ENCODE results near the gene A3GALT2.
"Not testable (repeated sequence)": the region's sequence is repeated elsewhere in the genome, so short reads cannot be mapped to it uniquely, and the experiment has no call there.

A3GALT2 gene

DNA sequence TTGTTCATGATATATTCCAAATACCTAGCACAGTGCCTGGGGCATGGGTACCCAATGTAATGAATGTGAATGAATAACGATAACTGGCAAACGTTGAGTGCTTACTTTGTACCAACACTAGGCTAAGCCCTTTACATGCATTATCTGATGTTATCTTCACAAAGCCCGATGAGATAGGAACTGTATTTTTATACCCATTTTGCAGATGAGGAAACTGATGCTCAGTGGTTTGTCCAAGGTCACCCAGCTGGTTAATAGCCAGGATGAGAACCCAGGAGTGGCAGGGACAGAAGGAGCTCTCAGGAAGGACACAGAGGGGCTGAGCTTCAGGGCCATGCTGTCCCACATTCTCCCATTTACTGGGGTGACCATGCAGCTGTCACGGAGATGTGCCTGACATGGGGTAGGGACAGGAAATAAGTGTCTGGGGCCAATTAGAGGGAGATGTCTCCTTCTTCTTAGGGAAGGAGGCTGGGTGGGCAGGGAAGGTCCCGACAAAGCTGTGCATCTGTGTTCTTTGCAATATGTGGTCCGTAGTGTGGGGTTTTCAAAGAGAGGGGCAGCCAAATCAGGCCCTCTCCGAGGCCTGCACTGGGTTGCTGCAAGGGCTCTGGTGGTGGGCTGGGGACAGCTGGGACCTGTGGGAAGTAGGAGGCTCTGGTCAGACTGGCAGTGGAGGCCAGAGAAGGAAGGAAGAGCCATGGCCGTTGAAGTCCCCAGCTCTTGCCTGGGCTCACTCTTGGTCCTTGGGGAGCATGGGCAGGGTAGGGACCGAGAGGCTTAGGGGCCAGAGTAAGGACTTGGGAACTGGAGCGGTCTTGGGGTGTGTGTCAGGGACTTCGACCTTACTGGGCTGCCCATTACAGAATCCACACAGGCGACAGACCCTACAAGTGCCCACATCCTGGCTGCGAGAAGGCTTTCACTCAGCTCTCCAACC, 26.6 kb downstream of the A3GALT2 start:
- no peak for DNase-seq (ENCODE audit: low read depth in 2 of 2)

DNA sequence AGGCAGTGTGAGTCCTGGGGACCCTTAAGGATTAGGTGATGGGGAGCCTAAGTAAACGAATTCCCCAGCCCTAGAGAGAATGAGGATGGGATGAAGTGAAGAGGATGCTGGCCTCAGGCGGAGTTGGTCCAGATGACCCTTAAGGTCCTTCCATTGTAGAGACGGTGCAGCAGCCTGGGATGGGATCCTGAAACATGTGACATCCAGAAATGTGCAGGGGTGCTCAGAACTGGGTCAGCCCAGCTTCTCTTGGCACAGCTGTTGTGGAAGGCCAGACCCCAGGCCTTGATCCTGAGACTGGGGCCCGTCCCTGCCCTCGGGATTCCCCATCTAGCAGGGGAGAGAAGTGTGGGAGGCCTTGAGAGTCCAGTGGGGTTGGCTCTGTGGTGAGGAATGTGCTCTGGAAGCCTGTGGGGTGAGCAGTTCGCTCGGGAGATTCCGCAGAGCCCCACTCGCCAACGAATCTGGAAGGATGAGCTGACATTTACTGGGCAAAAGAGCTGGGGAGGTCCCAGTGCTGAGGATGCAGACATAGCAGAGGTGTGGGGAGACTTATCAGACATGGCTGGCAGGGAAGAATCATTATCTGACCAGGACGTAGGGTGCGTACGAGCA, 28.1 kb downstream of the A3GALT2 start:
- DNase-seq (ENCODE audit: low read depth in 2 of 2), result no peak

DNA sequence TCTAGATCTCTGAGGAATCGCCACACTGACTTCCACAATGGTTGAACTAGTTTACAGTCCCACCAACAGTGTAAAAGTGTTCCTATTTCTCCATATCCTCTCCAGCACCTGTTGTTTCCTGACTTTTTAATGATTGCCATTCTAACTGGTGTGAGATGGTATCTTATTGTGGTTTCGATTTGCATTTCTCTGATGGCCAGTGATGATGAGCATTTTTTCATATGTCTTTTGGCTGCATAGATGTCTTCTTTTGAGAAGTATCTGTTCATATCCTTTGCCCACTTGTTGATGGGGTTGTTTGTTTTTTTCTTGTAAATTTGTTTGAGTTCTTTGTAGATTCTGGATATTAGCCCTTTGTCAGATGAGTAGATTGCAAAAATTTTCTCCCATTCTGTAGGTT, 30.3 kb downstream of the A3GALT2 start:
- not testable (repeated sequence) for DNase-seq (ENCODE audit: low read depth in 2 of 2)

DNA sequence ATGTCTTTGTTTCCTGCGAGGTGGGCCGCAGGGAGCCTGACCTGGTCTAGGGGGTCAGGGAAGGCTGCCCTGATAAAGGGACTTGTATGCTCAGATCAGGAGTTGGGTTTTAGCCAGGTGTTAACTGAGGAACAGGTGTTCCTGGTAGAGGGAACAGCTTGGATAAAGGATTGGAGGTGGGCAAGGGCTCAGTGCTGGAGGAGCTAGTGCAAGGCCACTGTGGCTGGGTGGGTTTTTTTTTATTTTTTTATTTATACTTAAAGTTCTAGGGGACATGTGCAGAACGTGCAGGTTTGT, 31.1 kb downstream of the A3GALT2 start:
- DNase-seq (ENCODE audit: low read depth in 2 of 2), result no peak

DNA sequence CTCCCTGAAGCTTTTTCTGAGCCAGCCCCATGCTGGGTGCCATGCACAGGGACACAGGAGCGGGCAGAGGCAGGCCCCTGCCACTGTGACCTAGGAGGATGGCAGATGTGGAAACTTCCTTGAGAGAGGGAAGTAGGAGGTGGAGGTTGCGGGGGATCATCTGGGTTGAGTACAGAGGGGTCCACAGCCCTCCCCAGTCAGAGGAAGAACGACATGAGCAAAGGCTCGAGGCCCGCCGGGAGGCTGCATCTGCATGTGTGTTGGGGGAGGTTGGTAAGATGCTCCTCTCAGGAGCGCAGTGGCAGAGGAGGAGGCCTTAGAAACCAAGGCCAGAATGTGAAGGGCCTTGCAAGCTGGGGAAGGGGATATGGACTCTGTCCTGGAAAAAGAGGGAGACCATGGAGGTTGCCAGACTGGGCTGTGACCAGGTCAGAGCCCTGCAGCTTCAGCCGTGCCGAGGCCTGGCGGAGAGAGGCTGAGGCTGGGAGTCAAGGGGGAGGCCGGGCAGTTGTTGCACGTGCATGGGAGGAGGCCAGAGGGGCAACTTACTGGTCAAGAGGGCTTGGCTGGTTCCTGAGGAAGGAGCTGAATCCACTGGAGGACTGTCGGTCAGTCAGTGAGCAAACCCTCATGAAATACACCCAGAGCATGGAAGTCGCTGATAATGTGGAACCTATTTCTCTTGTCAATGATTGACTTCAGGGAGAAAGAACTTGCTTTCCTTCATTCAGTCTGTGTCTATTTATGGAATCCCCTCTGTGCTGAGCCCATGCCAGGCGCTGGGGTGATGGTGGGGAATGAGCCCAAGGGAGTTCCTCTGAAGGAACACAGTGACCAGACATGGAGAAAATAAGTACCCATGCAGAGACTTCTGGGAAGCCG, 31.7 kb downstream of the A3GALT2 start:
- DNase-seq (ENCODE audit: low read depth in 2 of 2), result no peak

DNA sequence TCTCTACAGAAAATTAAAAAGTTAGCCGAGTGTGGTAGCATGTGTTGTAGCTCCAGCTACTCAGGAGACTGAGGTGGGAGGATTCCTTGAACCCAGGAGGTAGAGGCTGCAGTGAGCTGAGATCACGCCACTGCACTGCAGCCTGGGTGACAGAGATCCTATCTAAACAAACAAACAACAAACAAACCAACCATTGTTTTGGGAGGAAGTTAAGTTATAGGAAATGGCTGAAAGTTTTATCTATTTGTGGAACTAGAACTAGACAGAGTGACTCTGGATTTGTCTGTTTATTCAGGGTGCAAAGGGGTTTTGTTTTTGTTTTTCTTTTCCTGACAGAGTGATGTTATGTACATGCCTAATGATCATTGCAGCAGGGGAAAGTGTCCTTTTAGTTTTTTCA, 33.6 kb downstream of the A3GALT2 start:
- no peak for DNase-seq (ENCODE audit: low read depth in 2 of 2)

DNA sequence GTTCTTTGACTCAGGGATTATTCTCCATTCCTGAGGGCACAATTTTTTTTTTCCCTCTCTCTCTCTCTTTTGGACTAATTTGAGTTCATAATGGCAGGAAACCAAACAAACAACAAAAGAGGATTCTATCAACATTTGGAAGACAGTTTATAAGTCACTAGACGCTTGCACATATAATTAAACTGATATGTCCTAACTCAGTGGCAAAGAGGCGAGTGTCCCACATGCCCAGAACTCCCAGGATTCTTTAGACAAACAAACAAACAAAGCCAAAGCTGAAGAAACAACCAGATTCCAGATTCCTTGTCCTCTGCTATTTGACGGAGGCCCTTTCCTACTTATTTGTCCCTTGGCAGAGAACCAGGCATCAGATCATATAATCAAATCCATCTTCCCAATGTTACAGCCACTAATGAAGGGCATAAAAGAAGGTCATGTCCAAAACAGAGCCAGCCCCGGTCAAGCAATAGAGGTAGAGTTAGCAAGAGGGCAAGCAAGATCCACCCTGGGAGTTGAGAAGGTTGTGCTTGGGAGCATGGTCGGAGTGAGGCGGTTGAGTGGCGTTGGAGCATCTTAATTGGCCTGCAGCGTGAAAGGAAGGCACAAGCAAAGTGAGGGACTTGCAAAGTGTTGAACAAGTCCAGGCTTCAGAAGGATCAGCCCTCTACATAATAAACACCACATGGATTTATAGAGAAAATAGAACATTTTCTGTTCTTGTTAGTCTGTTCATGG, 34.3 kb downstream of the A3GALT2 start:
- no peak for DNase-seq (ENCODE audit: low read depth in 2 of 2)

DNA sequence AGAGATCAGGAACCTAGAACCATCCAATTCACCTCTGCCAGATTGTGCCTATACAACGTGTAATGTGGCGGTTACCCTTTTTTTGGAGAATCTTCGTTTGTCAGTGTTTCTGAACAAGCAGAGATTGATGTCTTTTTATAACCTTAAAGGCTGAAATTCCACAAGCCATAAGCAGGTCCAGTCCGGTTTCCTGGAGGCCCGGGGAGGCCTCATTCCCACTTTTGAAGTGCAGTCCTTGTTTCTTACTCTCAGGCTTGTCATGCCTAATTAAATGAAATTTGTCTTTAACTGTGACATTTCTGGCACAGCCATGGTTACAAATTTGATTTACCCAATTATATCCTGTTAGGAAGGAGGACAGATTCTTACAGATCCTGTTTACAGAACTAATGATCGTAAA, 36.8 kb downstream of the A3GALT2 start:
- DNase-seq (ENCODE audit: low read depth in 2 of 2), result no peak

DNA sequence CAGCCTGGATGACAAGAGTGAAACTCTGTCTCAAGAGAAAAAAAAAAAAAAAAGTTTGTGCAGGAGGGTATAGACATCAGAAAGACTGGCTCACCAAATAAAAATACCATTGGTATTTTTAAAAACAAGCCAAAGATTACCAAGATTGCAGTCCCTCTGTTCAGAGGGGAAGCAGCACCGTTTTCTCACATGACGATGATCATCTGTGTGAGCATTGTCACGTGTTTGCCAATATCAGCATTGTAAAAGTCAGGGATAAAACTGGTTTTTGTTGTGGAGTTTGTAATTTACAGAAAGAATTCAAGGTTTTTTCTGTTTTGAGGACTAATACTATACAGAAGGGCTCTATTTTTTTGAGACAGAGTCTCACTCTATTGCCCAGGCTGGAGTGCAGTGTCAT, 38.1 kb downstream of the A3GALT2 start:
- DNase-seq (ENCODE audit: low read depth in 2 of 2), result no peak

DNA sequence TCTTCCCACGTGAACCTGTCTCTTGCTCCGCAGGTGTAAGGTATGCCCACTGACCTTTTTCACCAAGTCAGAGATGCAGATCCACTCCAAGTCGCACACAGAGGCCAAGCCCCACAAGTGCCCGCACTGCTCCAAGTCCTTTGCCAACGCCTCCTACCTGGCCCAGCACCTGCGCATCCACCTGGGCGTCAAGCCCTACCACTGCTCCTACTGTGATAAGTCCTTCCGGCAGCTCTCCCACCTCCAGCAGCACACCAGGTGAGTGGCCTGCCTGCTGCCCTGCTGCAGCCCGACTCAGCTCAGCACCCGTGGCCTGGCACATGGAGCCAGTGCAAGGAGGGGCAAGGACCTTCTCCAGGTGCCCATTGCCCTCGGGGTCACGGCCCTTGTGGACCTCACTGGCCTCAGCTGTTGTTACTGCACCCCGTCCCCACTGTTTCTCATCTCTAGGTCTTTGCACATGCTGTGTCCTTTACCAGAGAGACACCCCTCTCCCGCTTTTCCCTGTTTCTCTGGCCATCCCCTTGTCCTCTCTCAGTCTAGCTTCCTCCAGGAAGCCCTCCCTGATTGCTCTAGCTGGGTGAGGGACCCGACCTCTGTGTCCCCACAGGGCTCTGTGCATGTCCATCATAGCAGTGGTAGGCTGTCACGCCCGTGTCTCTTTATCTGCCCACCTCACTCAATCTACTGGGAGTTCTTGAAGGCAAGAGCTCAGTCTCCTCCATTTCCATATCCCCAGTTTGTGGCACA, 39.2 kb downstream of the A3GALT2 start:
- no peak for DNase-seq (ENCODE audit: low read depth in 2 of 2)

DNA sequence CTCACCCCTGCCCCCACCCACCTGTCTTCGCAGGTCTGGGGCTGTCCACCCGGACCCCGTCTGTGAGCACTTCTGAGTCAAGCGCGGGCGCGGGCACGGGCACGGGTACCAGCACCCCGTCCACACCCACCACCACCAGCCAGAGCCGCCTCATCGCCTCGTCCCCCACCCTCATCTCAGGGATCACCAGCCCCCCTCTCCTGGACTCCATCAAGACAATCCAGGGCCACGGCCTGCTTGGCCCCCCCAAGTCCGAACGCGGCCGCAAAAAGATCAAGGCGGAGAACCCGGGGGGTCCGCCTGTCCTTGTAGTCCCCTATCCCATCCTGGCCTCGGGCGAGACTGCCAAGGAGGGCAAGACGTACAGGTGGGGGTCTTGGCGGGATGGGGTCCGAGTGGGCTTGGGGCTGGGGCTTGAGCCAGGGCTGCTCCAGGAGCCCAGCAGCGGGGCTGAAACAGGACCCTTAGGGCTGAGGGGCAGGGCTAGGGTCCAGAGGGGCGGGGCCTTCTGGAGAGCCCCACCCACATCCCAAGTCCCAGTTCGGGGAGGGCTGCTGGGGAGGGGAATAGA, 40.7 kb downstream of the A3GALT2 start:
- no peak for DNase-seq (ENCODE audit: low read depth in 2 of 2)

DNA sequence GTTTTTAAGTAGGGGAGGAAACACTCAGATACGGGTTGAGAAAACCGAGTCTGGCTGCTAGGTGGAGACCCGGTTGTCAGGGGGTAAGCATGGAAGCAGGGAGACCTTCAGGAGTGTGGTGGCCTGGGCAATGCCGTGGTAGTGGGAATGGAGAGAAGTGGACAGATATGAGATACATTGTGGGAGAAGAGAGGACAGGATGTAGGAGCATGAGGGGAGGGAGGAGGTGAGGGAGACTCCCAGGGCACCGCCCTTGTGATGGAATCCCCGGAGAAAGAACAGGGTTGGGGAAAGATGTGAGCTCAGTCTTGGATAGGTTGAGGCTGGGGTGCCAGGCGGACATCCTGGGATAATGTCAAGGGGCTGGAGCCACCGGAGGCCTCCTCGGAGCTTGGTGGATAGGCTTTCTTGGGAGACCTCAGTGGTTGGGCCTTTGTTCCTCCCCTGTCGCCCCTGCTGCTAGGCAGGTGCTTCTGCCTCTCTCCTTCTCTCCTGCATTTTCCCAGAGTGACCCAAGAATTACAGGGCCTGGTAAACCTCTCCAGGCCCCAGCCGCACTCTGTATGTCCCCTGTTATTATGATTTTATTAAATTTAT, 43.3 kb downstream of the A3GALT2 start:
- no peak for DNase-seq (ENCODE audit: low read depth in 2 of 2)

DNA sequence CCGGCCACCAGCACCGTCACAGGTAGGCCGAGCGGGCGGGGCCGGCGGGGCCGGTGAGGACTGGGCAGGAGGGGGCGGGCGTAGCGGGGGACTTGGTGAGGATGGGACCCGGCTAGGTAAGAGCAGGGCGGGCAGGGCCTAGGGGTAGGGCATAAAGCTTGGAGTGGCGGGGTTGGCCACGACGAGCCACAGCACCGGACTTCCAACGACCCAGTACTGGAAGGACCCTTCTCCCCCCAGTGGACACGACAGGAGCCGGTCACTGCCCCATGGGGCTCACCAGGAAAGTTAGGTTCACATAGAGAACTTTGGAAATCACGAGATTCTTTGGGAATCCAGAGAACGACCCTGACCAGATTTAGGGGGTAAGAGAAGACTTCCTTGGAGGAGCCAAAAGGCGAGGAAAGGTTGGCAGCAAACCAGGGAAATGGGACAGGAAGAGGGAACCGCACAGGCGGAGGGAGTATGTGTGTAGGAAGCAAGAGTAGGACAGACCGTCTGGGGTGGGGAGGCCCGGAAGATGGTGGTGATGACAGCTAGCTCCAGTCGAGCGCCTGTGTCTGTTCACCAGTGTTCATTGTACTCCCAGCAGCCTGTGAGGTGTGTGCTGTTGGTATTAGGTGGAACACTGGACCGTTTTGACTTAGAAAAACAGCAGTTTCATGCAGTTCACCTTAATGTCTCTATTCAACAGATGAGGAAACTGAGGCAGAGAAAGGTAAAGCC, 44.2 kb downstream of the A3GALT2 start:
- DNase-seq (ENCODE audit: low read depth in 2 of 2), result no peak

DNA sequence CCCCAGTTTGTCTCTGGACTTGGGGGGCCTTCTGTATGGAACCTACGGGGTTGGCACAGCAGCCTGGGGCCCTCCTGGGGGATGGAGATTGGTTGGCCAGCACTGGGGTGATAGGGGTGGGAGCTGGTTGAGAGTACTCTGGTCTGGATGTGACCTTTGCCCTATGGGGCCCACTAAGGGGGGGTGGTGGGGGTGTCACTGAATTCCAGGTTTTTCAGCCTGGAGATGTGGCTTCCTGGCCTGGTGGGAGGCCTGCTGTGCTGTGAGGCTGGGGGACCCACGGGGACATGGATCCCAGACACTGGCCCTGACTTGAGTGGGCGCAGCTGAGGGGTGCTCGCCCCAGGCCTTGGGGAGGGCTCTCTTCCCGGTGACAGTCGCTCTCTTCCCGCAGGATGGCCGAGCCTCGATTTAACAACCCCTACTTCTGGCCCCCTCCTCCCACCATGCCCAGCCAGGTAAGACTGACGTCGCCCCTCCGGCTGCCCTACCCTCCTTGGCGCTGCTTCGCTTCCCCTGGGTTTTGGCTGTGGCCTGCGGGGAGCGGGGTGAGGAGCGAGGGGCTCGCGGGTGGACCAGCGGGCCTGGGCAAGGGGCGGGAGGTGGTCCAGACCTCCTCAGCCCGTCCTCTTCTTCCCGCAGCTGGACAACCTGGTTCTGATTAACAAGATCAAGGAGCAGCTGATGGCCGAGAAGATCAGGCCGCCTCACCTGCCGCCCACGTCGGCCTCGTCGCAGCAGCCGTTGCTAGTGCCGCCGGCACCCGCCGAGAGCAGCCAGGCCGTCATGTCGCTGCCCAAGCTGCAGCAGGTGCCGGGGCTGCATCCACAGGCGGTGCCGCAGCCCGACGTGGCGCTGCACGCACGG, 45.0 kb downstream of the A3GALT2 start:
- no peak for DNase-seq (ENCODE audit: low read depth in 2 of 2)

DNA sequence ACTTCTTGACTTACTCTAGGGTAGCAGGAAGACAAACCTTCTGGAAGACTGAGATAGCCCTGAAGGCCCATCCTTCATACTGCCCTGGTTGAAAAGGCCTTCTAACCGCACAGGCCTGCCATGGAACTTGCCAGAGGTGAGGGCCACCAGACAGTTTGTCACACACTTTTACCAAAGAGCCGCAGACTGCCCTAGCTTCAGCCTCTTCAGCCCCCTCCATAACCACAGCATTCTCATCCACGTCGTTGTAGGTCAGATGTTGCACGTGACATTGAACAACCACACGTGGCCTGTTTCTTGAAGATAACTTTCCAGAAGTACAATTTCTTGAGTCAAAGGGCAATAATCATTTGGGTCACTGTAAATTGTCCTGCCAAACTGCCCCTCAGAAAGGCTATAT, 45.7 kb downstream of the A3GALT2 start:
- no peak for DNase-seq (ENCODE audit: low read depth in 2 of 2)

DNA sequence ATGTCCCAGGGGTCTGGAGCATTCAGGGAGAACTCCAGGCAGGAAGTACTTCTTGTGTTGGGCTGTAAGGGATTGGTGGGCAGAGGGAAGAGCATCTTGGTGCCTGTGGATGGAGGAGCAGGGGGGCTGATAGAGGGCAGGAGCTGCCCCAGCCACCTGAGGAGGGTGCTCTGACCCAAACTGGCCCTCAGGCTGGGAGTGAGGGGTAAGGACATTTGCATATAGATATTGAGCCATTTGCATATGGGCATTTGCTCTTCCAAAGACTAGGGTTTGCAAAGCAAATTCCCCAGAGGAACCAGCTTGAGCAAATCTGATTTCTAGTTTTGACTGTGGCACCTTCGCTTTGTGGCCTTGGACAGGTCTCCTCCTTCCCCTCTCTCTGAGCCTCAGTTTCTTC, 46.5 kb downstream of the A3GALT2 start:
- no peak for DNase-seq (ENCODE audit: low read depth in 2 of 2)

DNA sequence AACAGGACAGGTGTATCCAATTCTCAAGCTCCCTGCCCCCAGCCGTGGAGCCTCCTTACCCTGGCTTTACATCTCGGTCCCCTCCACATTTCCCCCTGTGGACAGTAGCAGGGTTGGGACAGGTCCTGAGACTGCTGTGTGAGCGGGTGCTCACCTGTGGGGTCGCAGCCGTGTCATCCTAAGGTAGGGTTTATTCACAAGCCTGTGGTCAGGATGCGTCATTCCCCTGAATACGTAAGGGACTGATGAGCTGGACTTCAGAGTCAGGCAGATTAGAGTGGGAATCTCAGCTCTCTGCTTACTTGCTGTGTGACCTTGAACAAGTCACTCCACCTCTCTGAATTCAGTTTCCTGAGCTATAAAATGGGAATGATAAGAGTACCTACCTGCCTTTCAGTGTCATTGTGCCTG, 46.9 kb downstream of the A3GALT2 start:
- DNase-seq (ENCODE audit: low read depth in 2 of 2), result no peak

DNA sequence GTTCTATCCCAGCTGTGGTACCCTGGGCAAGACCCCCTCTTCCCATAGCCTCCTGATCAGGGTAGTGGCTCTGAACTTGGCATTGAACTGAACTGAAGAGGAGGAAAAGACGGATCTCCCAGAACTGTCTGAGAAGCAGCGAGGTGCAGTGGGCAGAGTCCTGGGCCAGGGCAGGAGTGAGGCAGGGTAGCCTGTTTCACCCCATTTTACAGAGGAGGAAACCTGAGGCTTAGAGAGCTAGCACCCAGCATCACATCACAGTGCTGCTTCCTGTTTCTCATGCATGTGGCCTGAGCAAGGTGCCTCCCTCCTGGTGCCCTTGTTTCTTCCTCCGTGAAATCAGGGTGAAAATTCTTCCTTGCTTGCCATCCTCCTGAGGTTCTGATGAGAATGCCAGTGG, 47.5 kb downstream of the A3GALT2 start:
- DNase-seq (ENCODE audit: low read depth in 2 of 2), result no peak

DNA sequence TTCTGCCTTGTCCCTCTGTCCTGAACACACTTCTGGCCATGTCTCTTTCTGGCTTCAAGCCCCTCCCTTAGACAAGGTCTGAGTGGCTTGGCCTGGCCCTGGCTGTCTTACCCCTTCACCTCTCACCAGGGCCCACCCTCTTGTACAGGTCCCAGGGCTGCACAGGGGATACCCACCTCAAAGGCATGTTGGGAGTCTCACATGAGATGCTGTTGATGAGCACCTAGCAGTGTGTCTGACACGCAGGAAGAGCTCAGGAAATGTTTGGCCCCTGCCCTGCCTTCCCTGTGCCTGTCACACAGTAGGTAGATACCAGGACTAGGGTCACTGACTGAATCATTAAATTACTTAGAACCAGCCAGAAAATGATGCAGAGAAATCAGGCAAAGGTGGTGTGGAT, 48.0 kb downstream of the A3GALT2 start:
- no peak for DNase-seq (ENCODE audit: low read depth in 2 of 2)
